ENCODE results near the gene IGSF21.

IGSF21 gene

GRCh38 chr1:18263547-18264120 is 156.0 kb downstream of the IGSF21 start:
- no peak for DNase-seq (ENCODE audit: low spot score)

- DNase-seq (ENCODE audit: low spot score), result no peak
Observed at GRCh38 chr1:18264450-18265039, 156.9 kb downstream of the IGSF21 start.

- no peak for DNase-seq (ENCODE audit: low spot score)
Observed at GRCh38 chr1:18265641-18266040, 158.0 kb downstream of the IGSF21 start.

- DNase-seq (ENCODE audit: low spot score), result no peak
Observed at GRCh38 chr1:18266391-18266790, 158.8 kb downstream of the IGSF21 start.

- DNase-seq (ENCODE audit: low spot score), result no peak
Observed at GRCh38 chr1:18271336-18271735, 163.7 kb downstream of the IGSF21 start.

GRCh38 chr1:18278946-18279345 is 171.3 kb downstream of the IGSF21 start:
- no peak for DNase-seq (ENCODE audit: low spot score)

GRCh38 chr1:18279351-18280074 is 171.9 kb downstream of the IGSF21 start:
- no peak for DNase-seq (ENCODE audit: low spot score)

GRCh38 chr1:18280956-18281355 is 173.4 kb downstream of the IGSF21 start:
- DNase-seq (ENCODE audit: low spot score), result no peak

- no peak for DNase-seq (ENCODE audit: low spot score)
Observed at GRCh38 chr1:18282851-18283600, 175.4 kb downstream of the IGSF21 start.

- no peak for DNase-seq (ENCODE audit: low spot score)
Observed at GRCh38 chr1:18283601-18284385, 176.2 kb downstream of the IGSF21 start.

GRCh38 chr1:18284805-18285537 is 177.4 kb downstream of the IGSF21 start:
- no peak for DNase-seq (ENCODE audit: low spot score)

GRCh38 chr1:18285538-18285924 is 177.9 kb downstream of the IGSF21 start:
- DNase-seq (ENCODE audit: low spot score), result no peak

GRCh38 chr1:18288722-18289121 is 181.1 kb downstream of the IGSF21 start:
- DNase-seq (ENCODE audit: low spot score), result no peak

- no peak for DNase-seq (ENCODE audit: low spot score)
Observed at GRCh38 chr1:18289597-18289996, 182.0 kb downstream of the IGSF21 start.

- DNase-seq (ENCODE audit: low spot score), result no peak
Observed at GRCh38 chr1:18290740-18291412, 183.3 kb downstream of the IGSF21 start.

- no peak for DNase-seq (ENCODE audit: low spot score)
Observed at GRCh38 chr1:18292531-18292930, 184.9 kb downstream of the IGSF21 start.

- no peak for DNase-seq (ENCODE audit: low spot score)
Observed at GRCh38 chr1:18293291-18293690, 185.7 kb downstream of the IGSF21 start.

GRCh38 chr1:18294437-18295176 is 187.0 kb downstream of the IGSF21 start:
- DNase-seq (ENCODE audit: low spot score), result no peak

- no peak for DNase-seq (ENCODE audit: low spot score)
Observed at GRCh38 chr1:18297896-18298648, 190.5 kb downstream of the IGSF21 start.
